ENCODE data around the gene MTHFD1L.
"Not testable (repeated sequence)": the region's sequence is repeated elsewhere in the genome, so short reads cannot be mapped to it uniquely, and the experiment has no call there.

MTHFD1L gene

DNA sequence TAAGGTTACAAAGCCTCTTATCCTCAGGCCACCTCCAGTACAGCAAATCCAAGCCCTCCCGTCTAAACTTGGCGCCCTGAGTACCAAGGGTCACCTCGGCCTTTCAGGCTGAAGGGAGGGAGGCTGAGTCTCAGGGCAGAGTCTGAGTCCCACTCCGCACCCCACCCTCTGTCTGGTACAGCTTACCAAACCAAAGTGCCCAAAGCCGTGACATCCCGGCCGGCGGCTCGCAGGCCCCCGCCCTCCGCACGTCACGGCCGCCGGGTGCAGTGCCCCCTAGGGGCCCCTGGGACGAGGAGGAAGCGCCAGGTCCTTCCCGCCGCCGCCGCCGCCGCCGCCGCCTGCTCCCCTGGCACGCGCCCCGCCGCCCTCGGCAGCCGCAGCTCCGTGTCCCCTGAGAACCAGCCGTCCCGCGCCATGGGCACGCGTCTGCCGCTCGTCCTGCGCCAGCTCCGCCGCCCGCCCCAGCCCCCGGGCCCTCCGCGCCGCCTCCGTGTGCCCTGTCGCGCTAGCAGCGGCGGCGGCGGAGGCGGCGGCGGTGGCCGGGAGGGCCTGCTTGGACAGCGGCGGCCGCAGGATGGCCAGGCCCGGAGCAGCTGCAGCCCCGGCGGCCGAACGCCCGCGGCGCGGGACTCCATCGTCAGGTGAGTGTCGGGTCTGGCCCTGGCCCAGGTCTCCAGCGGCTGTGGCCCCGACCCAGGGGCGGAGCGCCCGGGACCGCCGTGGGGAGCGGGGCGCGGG is at the start of gene MTHFD1L:
Gene MTHFD1L, plus strand, starts transcription at position 297 of the 741 bp plus-strand sequence. Its CDS starts 121 bp downstream, at position 418.
- FAIRE-seq (no peak), DNase-seq (ENCODE audit: insufficient read length, low spot score) (peak; percentile 75)

DNA sequence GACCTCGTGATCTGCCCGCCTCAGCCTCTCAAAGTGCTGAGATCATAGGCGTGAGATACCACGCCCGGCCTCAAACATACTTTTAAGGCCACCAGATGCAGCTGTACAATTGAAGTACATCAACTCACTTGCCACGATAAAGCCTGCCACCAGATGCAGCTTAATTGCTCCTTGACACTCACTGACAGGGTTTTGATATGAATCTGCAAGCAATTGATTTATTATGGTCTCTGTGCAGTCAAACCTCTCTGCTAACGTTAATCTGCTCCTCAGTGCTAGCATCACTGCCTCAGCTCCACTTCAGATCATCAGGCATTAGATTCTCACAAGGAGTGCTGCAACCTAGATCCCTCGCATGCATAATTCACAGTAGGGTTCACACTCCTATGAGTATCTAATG is 48.9 kb upstream of the MTHFD1L start:
- FAIRE-seq; DNase-seq (ENCODE audit: insufficient read length, low spot score): not testable (repeated sequence)

DNA sequence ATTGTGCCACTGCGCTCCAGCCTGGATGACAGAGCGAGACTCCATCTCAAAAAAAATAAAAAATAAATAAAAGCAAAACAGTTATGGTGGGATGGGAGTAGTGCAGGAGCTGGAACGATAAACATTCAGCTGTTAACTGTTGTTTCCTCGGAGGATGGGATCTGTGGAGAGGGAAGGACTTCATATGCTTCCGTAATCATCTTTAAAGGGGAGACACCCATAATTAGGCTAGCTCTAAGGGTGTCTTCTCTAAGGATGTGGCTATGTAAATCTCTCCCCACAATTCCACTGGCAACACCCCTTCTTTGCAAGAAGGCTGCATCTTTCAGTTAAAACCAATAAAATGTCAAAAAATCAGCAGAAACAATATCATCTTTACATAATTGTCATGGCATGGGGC is 42.6 kb upstream of the MTHFD1L start:
- FAIRE-seq = no peak
- no peak for DNase-seq (ENCODE audit: insufficient read length, low spot score)

DNA sequence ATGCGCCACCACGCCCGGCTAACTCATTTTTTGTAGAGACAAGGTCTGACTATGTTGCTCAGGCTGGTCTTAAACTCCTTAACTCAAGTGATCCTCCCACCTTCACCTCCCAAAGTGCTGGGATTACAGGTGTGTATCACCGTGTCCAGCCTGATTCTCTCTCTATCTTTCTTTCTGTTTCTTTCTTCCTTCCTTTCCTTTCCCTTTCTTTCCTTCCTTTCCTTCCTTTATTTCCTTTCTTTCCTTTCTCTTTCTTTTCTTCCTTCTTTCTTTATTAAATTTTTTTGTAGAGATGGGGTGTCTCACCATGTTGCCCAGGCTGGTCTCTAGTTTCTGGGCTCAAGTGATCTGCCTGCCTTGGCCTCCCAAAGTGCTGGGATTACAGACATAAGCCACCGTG is 38.7 kb upstream of the MTHFD1L start:
- DNase-seq (ENCODE audit: insufficient read length, low spot score) = no peak
- no peak for FAIRE-seq

DNA sequence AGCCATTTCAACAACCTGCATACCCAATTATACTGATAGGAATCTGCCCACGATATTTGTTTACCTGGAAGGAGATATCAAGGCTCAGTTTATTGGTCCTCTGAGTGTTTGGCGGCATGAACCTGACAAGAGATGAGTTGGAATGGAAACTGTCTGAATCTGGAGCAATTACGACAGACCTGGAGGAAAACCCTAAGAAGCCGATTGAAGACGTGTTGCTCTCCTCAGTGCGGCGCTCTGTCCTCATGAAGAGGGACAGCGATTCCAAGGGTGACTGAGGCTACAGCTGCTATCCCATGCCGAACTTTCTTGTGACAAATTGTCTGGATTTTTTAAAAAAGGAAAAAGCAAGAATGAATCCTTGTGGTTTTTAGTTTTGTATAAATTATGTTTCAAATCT is 37.4 kb upstream of the MTHFD1L start:
- FAIRE-seq; DNase-seq (ENCODE audit: insufficient read length, low spot score): not testable (repeated sequence)

DNA sequence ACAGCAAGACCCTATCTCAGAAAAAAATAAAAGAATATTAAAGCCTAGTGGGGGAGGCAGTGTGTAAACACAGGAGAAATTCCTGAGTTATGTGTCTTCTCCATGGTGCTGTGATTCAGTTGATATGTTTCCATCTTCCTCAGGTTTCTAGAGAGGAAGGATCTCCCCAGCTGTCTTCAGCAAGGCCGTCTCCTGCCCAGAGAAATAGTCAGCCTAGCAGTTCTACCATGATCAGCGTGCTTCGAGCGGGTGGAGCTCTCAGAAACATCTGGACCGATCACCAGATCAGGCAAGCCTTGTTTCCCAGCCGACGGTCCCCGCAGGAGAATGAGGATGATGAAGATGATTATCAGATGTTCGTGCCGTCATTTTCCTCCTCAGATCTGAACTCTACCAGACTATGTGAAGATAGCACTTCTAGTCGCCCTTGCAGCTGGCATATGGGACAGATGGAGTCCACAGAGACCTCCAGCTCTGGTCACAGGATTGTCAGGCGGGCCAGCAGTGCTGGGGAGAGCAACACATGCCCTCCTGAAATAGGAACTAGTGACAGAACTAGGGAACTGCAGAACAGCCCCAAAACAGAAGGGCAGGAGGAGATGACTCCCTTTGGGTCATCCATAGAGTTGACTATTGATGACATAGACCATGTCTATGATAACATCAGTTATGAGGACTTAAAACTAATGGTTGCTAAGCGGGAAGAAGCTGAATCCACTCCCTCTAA is 34.9 kb upstream of the MTHFD1L start:
- FAIRE-seq (no peak), DNase-seq (ENCODE audit: insufficient read length, low spot score) (no peak)

DNA sequence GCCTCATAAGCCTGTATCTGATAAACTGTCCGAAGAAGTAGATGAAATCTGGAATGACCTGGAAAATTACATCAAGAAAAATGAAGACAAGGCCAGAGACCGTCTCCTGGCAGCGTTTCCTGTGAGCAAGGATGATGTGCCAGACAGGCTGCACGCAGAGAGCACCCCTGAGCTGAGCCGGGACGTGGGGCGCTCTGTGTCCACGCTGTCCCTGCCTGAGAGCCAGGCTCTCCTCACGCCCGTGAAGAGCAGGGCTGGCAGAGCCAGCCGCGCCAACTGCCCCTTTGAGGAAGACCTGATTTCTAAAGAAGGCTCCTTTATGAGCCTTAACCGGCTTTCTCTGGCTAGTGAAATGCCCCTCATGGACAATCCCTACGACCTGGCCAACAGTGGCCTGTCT is 33.9 kb upstream of the MTHFD1L start:
- DNase-seq (ENCODE audit: insufficient read length, low spot score) = no peak
- FAIRE-seq = no peak

DNA sequence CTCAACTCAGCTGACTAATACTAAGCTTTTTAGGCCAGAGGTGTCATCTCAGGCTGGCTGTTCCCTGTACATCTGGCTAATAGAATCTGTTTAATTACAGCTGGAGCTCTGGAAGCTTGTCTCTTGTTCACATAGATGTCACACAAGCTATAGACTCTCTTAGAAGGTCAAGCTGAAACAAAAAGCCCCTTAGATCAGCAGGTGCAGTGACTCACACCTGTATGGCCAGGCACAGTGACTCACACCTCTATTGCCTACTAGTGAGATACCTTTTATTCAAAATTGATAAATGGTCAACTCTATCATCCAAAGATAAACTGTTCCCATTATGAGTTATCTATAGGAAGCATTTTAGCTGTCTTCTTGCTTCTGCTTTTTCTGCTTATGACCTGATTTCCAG is 29.9 kb upstream of the MTHFD1L start:
- DNase-seq (ENCODE audit: insufficient read length, low spot score) (no peak), FAIRE-seq (no peak)

DNA sequence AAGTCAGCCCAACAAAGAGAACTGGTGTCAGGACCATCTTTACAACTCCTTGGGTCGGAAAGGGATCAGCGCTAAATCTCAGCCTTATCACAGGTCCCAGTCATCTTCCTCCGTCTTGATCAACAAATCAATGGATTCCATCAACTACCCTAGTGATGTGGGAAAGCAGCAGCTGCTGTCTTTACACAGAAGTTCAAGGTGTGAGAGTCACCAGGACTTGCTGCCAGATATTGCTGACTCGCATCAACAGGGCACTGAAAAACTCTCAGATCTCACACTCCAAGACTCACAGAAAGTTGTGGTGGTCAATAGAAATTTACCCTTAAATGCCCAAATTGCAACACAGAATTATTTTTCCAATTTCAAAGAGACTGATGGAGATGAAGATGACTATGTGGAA is 25.3 kb upstream of the MTHFD1L start:
- no peak for FAIRE-seq

DNA sequence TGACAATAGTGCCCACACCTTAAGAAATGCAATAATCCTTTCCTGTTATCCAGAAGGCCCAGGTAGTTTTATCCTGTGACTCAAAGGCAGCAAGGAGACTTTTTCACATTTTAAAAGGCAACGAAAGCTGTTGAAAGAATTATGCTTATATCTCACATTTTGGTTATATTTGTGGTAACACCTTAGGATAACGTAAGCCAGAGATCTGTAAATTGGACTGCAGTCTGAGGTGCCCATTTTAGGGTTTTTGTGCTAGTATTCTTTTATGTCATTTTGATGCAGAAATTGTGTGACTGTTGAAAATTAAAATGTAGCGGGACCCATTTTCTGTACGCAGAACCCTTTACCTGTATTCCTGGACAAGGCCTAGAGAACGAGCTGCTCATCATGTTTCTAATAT is 24.3 kb upstream of the MTHFD1L start:
- FAIRE-seq (no peak), DNase-seq (ENCODE audit: insufficient read length, low spot score) (no peak)

More for the DNA sequence above, 25.3 kb upstream of the MTHFD1L start:
- DNase-seq (ENCODE audit: insufficient read length, low spot score) = no peak

DNA sequence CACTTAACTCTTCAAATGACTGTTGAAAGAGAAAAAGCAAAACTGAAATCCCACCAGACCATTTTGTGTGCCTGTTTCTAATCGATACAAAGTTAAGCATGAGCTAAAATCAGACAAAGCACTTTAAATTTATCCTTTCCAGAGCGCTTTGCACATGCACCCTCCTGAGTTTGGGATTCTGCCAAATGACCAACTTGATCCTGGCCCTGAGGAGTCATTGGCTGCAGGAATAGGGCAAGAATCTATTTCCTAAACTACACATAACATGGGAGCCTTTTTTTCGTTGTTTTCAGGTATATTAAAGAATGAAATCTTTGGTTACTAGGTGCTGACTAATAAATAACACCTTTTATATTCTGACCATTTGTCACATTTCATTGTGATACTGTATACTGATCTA is 23.8 kb upstream of the MTHFD1L start:
- FAIRE-seq = no peak

DNA sequence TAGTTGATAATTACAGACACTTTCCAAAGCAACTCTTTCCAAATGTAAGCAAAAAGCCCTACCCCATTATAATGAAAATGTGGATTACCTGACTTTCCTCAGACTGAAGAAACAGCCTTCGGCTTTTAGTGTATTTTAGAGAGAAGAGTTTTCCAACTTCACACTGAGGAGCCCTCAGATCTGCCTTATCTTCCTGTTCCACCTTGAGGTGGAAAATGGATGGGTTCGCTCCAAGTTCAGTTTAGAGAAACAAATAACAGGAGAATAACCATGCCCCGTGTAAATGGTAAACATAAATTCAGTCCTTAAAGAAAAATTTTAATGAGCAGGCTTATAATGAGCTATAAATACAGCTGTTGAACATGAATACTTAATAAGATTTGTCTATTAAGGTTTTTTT is 21.1 kb upstream of the MTHFD1L start:
- no peak for DNase-seq (ENCODE audit: insufficient read length, low spot score)
- no peak for FAIRE-seq

More for the DNA sequence above, 23.8 kb upstream of the MTHFD1L start:
- DNase-seq (ENCODE audit: insufficient read length, low spot score) = no peak

DNA sequence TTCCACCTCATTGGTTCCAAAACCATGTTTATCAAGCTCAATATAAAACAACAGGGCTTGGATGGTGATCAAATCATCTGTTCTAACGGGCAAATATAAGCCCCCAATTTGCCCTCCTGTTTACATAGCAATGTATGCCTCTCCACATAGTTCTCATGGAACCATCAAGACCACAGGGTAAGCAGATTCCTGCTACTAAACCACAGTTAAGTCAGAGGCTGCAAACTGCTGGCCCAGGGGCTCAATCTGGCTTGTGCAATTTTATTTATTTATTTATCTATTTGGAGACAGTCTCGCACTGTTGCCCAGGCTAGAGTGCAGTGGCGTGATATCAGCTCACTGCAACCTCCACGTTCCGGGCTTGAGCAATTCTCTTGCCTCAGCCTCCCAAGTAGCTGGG is 18.9 kb upstream of the MTHFD1L start:
- FAIRE-seq (no peak), DNase-seq (ENCODE audit: insufficient read length, low spot score) (no peak)

DNA sequence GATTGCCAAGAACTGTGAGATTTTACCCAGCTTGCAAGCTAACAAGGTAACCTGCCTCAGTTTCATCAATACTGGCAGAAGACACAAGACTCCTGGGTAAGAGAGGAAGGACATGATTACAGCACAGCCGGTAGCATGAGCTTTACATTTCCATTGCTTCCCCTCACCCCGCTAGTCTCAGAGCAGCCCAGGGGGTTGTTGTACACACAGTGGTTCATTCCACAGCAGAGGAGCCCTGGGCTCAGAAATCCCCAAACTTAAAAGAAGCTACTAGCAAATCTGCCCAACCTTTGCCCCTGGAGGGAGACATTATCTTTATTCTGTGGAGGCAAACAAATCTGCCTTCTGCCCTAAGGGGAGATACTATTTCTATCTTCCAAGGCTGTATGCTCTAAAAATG is 17.1 kb upstream of the MTHFD1L start:
- no peak for FAIRE-seq
- DNase-seq (ENCODE audit: insufficient read length, low spot score) = no peak

DNA sequence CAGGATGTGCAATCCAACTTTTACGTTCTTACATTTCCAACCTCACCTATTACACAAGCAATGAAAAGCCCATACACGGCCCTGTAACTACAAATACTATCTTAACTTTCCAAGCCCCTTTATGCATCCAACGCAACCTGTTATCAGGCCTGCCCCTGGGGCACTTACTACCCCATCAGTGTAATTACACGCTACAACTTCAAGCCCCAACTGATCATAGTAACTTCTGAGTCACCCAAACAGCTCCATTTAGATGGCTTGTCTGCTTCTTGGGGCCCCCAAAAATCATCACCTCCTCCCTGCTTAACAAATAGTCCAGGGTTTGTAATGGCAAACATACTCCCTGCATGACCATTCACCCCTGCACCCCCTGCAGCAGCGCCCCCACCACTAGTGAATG is 11.1 kb upstream of the MTHFD1L start:
- not testable (repeated sequence) for DNase-seq (ENCODE audit: insufficient read length, low spot score); FAIRE-seq

DNA sequence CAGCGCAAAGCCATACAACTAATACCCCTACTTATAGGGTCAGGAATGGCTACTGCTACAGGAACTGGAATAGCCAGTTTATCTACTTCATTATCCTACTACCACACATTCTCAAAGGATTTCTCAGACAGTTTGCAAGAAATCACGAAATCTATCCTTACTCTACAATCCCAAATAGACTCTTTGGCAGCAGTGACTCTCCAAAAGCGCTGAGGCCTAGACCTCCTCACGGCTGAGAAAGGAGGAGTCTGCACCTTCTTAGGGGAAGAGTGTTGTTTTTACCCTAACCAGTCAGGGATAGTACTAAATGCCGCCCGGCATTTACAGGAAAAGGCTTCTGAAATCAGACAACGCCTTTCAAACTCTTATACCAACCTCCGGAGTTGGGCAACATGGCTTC is 10.3 kb upstream of the MTHFD1L start:
- FAIRE-seq; DNase-seq (ENCODE audit: insufficient read length, low spot score): not testable (repeated sequence)

DNA sequence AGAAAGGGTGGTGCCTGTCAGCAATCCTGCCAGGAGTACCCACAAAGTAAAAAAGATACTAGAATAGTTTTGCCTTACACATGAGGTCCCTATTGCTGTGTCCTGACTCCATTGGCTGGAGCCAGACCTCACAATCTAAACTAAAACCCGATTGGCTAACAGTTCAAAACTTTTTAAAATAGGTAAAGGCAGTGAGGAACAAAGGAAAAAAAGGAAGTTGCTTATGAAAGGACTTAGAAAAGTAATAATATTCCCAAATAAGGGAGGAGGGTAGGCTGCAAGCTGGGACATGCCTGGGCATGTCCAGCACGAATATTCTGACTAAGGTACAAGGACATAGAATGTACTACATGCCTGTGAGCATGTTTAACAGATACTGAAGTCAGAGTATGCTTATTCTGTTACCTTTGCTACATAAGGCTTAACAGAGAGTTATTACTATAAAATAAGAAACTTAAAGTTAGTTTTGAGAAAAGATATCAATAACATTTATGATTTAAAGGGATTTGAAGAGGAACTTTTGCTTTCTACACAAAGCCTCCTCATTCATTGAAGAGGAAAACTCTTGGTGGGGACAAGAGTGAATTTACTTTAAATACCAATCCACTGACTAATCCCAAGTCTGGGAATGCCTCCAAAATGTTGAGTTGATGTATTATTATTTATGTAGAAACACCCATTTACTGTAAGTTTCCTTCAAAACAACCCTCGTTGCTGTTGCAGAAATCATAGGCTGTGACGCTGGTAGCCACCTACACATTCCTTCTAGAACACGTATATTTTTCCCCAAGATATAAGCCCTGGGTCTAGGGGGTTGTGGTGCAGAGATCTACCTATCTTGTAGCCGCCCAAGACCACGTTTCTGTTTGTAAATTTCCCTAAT is 8.2 kb upstream of the MTHFD1L start:
- FAIRE-seq (no peak), DNase-seq (ENCODE audit: insufficient read length, low spot score) (peak; percentile 53)

DNA sequence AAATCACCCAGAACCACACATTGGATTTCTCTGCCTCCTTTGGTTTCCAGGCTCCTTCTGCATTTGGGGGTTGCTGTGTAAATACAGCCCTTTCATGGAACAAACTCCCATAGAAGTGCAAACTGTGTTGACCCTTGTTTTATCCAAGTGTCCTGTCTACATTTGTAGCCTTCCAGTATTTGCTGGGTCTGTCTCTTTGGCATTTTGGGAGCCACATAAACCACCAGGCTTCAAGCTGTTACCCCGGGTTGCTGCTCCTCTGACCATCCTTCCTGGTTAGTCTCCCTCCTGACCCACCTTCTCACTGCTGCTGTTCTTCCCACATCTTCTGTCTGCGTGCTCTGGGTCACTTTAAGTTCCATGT is 7.6 kb upstream of the MTHFD1L start:
- no peak for FAIRE-seq

DNA sequence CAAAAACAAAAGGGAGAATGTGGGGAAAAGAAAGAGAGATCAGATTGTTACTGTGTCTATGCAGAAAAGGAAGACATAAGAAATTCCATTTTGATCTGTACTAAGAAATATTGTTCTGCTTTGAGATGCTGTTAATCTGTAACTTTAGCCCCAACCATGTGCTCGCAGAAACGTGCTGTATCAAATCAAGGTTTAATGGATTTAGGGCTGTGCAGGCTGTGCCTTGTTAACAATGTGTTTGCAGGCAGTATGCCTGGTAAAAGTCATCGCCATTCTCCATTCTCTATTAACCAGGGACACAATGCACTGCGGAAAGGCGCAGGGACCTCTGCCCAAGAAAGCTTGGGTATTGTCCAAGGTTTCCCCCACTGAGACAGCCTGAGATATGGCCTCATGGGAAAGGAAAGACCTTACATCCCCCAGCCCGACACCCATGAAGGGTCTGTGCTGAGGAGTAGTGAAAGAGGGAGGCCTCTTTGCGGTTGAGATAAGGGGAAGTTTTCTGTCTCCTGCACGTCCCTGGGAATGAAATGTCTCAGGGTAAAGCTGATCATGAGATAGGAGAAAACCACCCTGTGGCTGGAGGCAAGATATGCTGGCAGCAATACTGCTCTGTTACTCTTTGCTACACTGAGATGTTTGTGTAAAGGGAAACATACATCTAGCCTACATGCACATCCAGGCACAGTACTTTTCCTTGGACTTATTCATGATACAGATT is 3.9 kb upstream of the MTHFD1L start:
- not testable (repeated sequence) for FAIRE-seq; DNase-seq (ENCODE audit: insufficient read length, low spot score)

More for the DNA sequence above, 7.6 kb upstream of the MTHFD1L start:
- no peak for DNase-seq (ENCODE audit: insufficient read length, low spot score)

DNA sequence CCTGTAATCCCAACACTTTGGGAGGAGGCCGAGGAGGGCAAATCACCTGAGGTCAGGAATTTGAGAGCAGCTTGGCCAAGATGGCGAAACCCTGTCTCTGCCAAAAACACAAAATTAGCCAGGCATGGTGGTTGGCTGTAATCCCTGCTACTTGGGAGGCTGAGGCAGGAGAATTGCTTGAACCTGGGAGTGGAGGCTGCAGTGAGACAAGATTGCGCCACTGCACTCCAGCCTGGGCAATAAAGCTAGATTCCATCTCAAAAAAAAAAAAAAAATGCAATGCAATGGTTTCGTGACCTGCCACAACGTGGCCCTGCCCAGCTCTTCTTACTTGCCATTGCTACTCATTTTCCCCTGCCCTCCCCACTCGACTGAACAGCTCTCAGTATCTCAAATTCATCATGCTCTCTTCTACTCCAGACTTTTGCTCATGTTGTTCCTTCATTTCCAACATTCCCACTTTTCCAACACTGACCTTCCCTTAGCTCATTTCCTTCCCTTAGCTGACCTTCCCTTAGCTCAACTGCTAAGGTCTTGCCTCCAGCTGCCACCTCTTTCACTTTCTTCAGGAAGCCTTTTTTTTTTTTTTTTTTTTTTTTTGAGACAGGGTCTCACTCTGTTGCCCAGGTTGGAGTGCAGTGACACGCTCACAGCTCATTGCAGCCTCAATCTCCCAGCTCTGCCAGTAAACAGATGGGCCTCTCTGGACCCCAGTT is 2.1 kb upstream of the MTHFD1L start:
- FAIRE-seq (no peak), DNase-seq (ENCODE audit: insufficient read length, low spot score) (no peak)
